ENCODE data around the gene BMP5. TPM values are rescaled to one million over a fixed set of nuclear protein-coding genes. Genes with fewer than 3 reads are reported as not detected.

BMP5 gene
- total and polyA plus RNA-seq, 2 donors from 2014 or later, result 0.76 to 0.86 TPM

DNA sequence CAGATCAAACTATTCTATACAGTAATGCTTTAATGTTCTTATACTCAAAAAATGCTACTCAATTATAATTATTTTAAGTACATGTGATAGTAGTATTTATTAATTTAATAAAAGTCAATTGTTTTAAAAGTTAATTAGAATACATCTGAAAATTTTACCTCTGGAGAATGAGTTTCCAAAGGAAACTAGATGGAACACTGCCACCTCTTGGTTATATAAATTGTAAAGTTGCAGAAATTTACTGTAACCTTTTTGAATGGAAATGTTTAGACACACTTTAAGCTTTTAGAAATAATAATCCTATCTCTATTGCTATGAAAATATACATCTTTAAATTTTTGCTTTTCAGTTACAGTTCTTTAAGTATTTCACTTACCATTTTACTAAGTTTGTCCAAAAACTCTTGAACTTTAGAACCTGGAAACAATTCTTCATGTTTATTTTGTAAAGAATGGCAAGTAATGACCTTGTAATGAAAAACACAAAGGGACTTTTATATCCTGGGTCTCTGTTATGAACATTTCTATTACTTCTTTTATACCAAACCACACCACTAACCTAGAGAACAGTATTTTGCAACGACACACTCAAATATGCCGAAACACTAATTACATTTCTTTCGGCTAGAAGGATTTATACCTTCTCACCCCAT is 10.9 kb upstream of the BMP5 start:
- peak in 2 of 5 donors; percentile 40 to 45 for DNase-seq
- FAIRE-seq, result peak; percentile 97

DNA sequence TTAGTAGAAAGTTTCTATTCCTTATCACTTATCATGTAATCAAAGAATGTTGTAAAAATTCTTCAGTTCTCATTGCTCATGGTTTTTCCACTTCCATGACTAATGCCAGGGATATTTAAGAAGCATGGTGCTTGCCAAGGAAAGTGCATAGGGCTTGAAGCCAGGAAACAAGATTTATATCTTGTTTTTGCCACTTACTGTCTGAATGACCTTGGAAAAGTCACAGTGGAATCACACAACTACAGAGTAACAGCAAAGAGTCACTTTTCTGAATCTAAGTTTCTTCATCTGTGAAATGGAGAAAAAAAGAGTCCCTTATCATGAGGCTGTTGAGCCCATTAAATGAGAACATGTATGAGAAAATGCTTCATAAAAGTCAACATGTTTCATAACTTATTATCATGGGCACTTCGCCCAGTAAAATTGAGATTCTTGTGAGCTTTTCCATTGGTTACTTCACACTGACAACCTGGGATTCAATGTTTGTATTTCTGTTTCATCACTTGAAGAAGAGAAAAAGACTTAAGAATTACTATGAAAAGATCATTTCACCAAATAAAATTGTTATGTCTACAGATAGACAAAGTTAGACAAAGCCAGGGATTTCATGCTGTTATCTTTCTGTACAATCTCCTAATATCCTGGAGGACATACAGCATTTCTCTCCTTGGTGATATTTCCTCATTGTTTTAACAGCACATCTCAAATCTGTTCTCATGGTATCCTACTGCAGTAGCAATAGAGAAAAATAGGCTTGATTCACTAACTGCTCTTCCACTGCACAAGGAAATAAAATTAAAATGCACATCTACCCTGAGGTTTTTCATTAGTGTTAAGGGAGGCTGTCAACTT is 7.6 kb upstream of the BMP5 start:
- intact Hi-C loops (cut with DNase I), result loop anchor here (10.0 kb wide), 1 partner anchor 438 kb away; no protein-coding TSS in a partner anchor
- H3K36me3 ChIP-seq (ENCODE audit: control insufficient read depth in 2 of 3, insufficient read depth in 3 of 3, low read length in 3 of 3), result no peaks in the 10 kb centered on the region
- no peak overlapping the region for H3K9ac ChIP-seq (ENCODE audit: low read length in 3 of 3)
- no peaks in the 10 kb centered on the region for H3K9me3 ChIP-seq (ENCODE audit: control insufficient read depth in 2 of 3, insufficient read depth in 1 of 3, low read length in 3 of 3)
- FAIRE-seq (peak; percentile 21), DNase-seq (no peak)
- TF ChIP-seq, protein P1, sequence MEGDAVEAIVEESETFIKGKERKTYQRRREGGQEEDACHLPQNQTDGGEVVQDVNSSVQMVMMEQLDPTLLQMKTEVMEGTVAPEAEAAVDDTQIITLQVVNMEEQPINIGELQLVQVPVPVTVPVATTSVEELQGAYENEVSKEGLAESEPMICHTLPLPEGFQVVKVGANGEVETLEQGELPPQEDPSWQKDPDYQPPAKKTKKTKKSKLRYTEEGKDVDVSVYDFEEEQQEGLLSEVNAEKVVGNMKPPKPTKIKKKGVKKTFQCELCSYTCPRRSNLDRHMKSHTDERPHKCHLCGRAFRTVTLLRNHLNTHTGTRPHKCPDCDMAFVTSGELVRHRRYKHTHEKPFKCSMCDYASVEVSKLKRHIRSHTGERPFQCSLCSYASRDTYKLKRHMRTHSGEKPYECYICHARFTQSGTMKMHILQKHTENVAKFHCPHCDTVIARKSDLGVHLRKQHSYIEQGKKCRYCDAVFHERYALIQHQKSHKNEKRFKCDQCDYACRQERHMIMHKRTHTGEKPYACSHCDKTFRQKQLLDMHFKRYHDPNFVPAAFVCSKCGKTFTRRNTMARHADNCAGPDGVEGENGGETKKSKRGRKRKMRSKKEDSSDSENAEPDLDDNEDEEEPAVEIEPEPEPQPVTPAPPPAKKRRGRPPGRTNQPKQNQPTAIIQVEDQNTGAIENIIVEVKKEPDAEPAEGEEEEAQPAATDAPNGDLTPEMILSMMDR (IDR thresholded peaks at IDR 0.05; ENCODE audit: borderline replicate concordance, extremely low read depth, insufficient read depth), result no peak
- no peak overlapping the region for H3K4me3 ChIP-seq (ENCODE audit: low read length in 3 of 3)
- H3K4me1 ChIP-seq (ENCODE audit: control insufficient read depth in 2 of 3, insufficient read depth in 2 of 3, low read depth in 1 of 3, low read length in 3 of 3), result no peaks in the 10 kb centered on the region
- no peak overlapping the region for H3K27ac ChIP-seq (ENCODE audit: low read depth in 2 of 2, low read length in 2 of 2)
- no peaks in the 10 kb centered on the region for H3K27me3 ChIP-seq (ENCODE audit: control insufficient read depth, insufficient read depth, low read length)

More for the DNA sequence above, 10.9 kb upstream of the BMP5 start:
- Histone ChIP-seq H3K4me1 (ENCODE audit: control insufficient read depth in 2 of 3, insufficient read depth in 2 of 3, low read depth in 1 of 3, low read length in 3 of 3) (no peaks in the 10 kb centered on the region), H3K9ac (ENCODE audit: low read length in 3 of 3) (no peak overlapping the region), H3K27ac (ENCODE audit: low read depth in 2 of 2, low read length in 2 of 2) (no peak overlapping the region), H3K4me3 (ENCODE audit: low read length in 3 of 3) (no peak overlapping the region), H3K36me3 (ENCODE audit: control insufficient read depth in 2 of 3, insufficient read depth in 3 of 3, low read length in 3 of 3) (no peaks in the 10 kb centered on the region), H3K9me3 (ENCODE audit: control insufficient read depth in 2 of 3, insufficient read depth in 1 of 3, low read length in 3 of 3) (no peaks in the 10 kb centered on the region), H3K27me3 (ENCODE audit: control insufficient read depth, insufficient read depth, low read length) (no peaks in the 10 kb centered on the region)
- intact Hi-C loops (cut with DNase I), result loop anchor here (10.0 kb wide), 1 partner anchor 442 kb away; no protein-coding TSS in a partner anchor
- TF ChIP-seq, protein P1 (IDR thresholded peaks at IDR 0.05; ENCODE audit: borderline replicate concordance, extremely low read depth, insufficient read depth), result no peak

DNA sequence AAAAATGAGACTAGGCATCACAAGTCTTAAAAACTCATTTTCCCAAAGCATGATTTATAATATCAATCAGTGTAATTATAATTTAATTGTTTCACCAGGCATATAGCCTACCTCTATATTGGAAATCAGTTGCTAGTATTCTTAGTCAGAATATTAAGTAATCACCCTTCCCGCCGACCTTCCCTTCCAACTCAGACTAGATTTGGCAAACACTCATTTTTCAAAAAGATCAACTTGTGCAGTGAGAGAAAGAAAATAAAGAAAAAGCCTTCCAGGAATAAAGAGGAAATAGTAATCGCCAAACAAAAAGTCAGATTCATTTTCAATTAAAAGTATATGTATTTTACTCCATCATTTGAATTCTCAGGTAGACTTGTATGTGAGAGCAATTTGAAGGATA is 1.9 kb upstream of the BMP5 start:
- Histone ChIP-seq H3K27me3 (ENCODE audit: control insufficient read depth, insufficient read depth, low read length) (no peaks in the 10 kb centered on the region), H3K9ac (ENCODE audit: low read length in 3 of 3) (no peak overlapping the region), H3K36me3 (ENCODE audit: control insufficient read depth in 2 of 3, insufficient read depth in 3 of 3, low read length in 3 of 3) (no peaks in the 10 kb centered on the region), H3K4me1 (ENCODE audit: control insufficient read depth in 2 of 3, insufficient read depth in 2 of 3, low read depth in 1 of 3, low read length in 3 of 3) (no peaks in the 10 kb centered on the region), H3K27ac (ENCODE audit: low read depth in 2 of 2, low read length in 2 of 2) (no peak overlapping the region), H3K9me3 (ENCODE audit: control insufficient read depth in 2 of 3, insufficient read depth in 1 of 3, low read length in 3 of 3) (no peaks in the 10 kb centered on the region), H3K4me3 (ENCODE audit: low read length in 3 of 3) (no peak overlapping the region)
- DNase-seq (no peak), FAIRE-seq (no peak)
- TF ChIP-seq, protein P1 (IDR thresholded peaks at IDR 0.05; ENCODE audit: borderline replicate concordance, extremely low read depth, insufficient read depth), result no peak
- intact Hi-C loops (cut with DNase I), result no loop called here
